Measurements from ENCODE around the gene USP12.

- TF ChIP-seq CTCF (IDR thresholded peaks at IDR 0.05) (no peak), POLR2A (IDR thresholded peaks at IDR 0.05) (no peak)
These were observed 126.6 kb downstream of the USP12 start for GRCh38 chr13:27044837-27045570.

All from suprapubic skin (tissue), 3 donors.